GM12892 (cell line): ENCODE results near the gene SMIM41.

Source experiments
- POLR2A ChIP-seq: IDR thresholded peaks from 2 replicates; pipeline ENCODE4 v1.6.1; 2011; ENCODE audit warnings: low read depth, low read length, control low read depth
- POLR2AphosphoS5 ChIP-seq: IDR thresholded peaks from 2 replicates; pipeline ENCODE4 v1.6.1; 2011; ENCODE audit warnings: low read depth, low read length, control low read depth
- TAF1 ChIP-seq: IDR thresholded peaks from 2 replicates; pipeline ENCODE4 v1.6.1; 2011; ENCODE audit warnings: low read depth, mild to moderate bottlenecking, control low read depth, low read length, borderline replicate concordance

DNA sequence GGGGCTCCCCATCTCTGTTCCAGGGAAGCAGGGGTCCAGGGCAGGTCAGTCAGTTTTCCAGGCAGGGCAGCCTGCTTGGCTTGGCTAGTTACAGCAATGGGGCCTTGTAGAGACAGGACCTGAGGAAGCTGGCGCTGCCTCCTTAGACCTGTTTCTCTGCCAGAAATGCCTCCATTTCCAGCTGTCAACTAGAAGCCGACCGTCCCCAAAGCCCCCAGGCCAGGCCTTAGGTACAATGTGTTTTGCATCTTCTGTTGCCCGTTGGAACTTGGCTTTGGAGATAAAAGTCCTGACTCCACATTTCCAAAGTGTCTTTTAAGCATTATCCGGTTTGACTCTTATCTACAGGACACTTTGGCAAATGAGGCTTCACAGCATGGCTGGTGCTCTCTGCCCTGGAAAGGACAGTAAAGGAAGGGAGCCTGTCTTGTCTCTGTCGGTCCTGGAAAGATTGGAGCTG, 69.7 kb downstream of the SMIM41 start:
- no peak for TF ChIP-seq POLR2AphosphoS5
- no peak for TF ChIP-seq POLR2A
- no peak for TF ChIP-seq TAF1
